MM.1S (cell line): ENCODE results near the gene PDZD8.

Experiments used
- CTCF ChIP-seq: fragments of 300-600 bp; sonication (generic); IDR thresholded peaks from 2 replicates; pipeline ENCODE4 v1.5.1; 2016; ENCODE audit warnings: antibody characterized with exemption, low read length, mixed read lengths
- EZH2 ChIP-seq: fragments of 300-600 bp; sonication (generic); optimal IDR thresholded peaks from 2 replicates; pipeline ENCODE3; 2017; ENCODE audit warnings: low read depth, mild to moderate bottlenecking, antibody characterized with exemption, low read length, mixed read lengths

- no peak for TF ChIP-seq CTCF
- no peak for TF ChIP-seq EZH2
These were observed 100.7 kb downstream of the PDZD8 start for GRCh38 chr10:117274509-117274908.
